Endothelial cell of umbilical vein (primary cell): ENCODE measurements around the gene FIGLA.

Experiments used
- EZH2 ChIP-seq: IDR thresholded peaks from 2 replicates; pipeline ENCODE4 v1.6.1; 2012; ENCODE audit warnings: borderline replicate concordance, low read depth, mild to moderate bottlenecking, moderate library complexity, low read length, inconsistent platforms; ENCODE audit not compliant: severe bottlenecking
- GATA2 ChIP-seq: IDR thresholded peaks from 2 replicates; pipeline ENCODE4 v1.7.0; 2011; ENCODE audit warnings: low read depth, mild to moderate bottlenecking, moderate library complexity, mixed read lengths, low read length; ENCODE audit not compliant: insufficient read length, insufficient read depth
- JUN ChIP-seq: IDR thresholded peaks from 2 replicates; pipeline ENCODE4 v1.6.1; 2011; ENCODE audit warnings: borderline replicate concordance, low read depth; ENCODE audit not compliant: insufficient read length, insufficient read depth
- MYC ChIP-seq: IDR thresholded peaks from one replicate; pipeline ENCODE4 v1.6.1; 2011; ENCODE audit warnings: mild to moderate bottlenecking, low read depth, low read length
- POLR2A ChIP-seq: IDR thresholded peaks from 2 replicates; pipeline ENCODE4 v1.6.1; 2012; ENCODE audit warnings: low read depth, mild to moderate bottlenecking, control low read depth, low read length
- POLR2AphosphoS5 ChIP-seq: IDR thresholded peaks from 2 replicates; pipeline ENCODE4 v1.6.1; 2012; ENCODE audit warnings: low read depth, mild to moderate bottlenecking, control low read depth, low read length, moderate library complexity; ENCODE audit not compliant: insufficient read depth
- TF ChIP-seq, protein P1 (sequence below), 2 donors: IDR thresholded peaks; 1 replicate in 1 of 2; 2 replicates in 1 of 2; pipeline ENCODE4 v1.5.1; 2011; ENCODE audit warnings: low read length in 2 of 2, mild to moderate bottlenecking in 2 of 2, moderate library complexity in 2 of 2, control low read depth in 1 of 2, inconsistent platforms in 1 of 2, low read depth in 1 of 2; ENCODE audit not compliant: insufficient read depth in 1 of 2; ENCODE audit errors: extremely low read depth in 1 of 2
- TF ChIP-seq, protein P2 (sequence below): IDR thresholded peaks from 2 replicates; pipeline ENCODE4 v1.6.1; 2011; ENCODE audit not compliant: insufficient read depth, insufficient read length

- TF ChIP-seq, protein P1, sequence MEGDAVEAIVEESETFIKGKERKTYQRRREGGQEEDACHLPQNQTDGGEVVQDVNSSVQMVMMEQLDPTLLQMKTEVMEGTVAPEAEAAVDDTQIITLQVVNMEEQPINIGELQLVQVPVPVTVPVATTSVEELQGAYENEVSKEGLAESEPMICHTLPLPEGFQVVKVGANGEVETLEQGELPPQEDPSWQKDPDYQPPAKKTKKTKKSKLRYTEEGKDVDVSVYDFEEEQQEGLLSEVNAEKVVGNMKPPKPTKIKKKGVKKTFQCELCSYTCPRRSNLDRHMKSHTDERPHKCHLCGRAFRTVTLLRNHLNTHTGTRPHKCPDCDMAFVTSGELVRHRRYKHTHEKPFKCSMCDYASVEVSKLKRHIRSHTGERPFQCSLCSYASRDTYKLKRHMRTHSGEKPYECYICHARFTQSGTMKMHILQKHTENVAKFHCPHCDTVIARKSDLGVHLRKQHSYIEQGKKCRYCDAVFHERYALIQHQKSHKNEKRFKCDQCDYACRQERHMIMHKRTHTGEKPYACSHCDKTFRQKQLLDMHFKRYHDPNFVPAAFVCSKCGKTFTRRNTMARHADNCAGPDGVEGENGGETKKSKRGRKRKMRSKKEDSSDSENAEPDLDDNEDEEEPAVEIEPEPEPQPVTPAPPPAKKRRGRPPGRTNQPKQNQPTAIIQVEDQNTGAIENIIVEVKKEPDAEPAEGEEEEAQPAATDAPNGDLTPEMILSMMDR (IDR thresholded peaks at IDR 0.05; ENCODE audit: extremely low read depth in 1 of 2, insufficient read depth in 1 of 2, low read depth in 1 of 2, low read length in 2 of 2) = no peak
- TF ChIP-seq GATA2 (no peak), EZH2 (no peak), POLR2AphosphoS5 (no peak), POLR2A (no peak), JUN (no peak), MYC (no peak)
- TF ChIP-seq, protein P2, sequence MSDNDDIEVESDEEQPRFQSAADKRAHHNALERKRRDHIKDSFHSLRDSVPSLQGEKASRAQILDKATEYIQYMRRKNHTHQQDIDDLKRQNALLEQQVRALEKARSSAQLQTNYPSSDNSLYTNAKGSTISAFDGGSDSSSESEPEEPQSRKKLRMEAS = no peak
Measured at GRCh38 chr2:70765507-70765906, 24.9 kb downstream of the FIGLA start.
